CD4-positive, alpha-beta T cell treated with Interleukin-12 subunit alpha and Interleukin-12 subunit beta, for 1 hour (primary cell): ENCODE measurements around the gene BSN.

Source experiments
- DNase-seq: peaks from one replicate; pipeline ENCODE4 v3.0.0-alpha.2; 2020

Gene BSN

DNA sequence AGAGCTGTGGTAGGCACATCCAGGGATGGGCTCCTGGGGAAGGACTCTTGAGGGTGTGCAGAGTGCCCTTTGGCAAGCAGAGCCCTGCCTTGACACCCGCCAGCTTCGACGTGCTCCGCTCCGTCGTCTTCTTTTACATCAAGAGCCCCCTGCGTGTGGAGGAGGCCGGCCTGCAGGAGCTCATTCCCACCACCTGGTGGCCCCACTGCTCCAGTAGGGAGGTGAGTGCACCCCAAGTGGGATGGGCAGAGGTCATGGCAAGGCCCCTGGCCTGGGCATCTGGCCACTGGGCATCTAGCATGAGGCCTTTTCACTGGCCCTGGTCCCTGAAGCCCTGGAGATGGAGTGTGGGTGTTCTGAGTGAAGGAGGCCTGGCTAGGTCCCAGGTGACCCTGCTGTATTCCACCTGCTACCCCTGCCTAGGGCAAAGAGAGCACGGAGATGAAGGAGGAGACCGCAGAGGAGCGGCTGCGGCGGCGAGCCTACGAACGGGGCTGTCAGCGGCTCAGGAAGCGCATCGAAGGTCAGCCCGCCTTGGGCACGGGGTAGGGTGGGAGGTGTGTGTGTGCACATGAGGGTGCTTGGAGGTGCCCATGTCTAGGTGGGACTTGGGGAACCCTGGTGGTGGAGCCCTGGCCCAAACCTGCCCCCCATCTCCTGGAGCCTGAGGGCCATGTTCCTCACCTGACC is 147.3 kb downstream of the BSN start:
- DNase-seq = no peak

DNA sequence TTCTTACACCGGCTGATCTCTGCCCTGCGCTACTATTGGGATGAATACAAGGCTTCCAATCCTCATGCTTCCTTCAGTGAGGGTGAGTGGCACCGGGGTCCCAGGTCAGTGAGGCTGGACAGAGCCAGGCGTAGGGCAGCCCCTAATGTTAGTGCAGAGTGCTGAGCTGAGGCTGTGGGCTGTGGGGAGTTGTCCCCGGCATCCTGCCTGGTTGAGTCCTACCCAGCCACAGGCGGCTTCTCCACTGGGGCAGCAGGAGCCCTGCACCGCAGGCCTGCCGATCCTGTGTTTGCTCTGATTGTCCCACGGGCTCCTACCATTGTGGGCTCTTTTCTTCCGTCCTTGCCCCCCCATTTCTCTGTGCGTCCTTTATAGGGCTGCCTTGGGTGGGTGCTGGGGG is 148.4 kb downstream of the BSN start:
- DNase-seq = no peak

DNA sequence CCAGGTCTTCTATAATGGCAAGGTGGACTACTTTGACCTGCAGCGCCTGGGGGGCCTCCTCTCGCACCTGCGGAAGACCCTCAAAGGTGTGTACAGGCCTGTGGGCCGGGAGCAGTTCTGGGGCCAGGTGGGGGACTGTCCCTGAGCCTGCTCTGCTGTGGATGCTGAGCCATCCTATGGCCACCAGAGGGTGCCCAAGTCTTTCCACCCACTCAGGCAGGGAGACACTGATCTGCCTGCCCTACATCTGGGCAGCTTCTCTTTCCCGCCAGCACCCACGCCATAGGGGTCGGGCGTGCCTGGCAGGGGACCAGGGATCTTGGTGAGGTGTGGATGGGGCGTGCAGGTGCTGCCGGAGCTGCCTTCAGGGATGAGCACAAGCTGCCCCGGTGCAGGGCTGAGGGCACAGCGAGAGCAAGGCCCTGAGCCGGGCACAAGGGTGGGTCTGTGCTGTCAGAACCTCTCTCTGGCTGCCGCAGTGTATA is 149.2 kb downstream of the BSN start:
- DNase-seq = peak; percentile 77

DNA sequence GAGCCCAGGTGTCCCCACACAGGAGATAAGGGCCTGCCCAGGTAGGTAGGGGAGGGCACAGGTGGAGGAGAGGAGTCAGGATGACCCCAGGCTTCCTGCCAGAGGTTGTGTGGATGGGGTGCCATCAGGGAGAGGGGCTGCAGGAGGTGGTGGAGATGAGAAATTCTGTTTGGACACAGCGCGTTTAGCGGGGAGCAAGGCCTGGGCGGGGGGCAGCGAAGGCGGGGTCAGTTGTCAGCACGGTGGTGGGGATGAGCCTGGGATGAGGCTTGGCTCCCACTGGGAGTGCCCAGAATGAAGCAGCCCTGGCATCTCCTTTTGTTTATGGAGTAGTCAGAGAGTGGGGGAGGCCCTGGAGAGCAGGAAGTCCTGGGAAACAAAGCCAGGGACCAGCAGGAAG is 149.7 kb downstream of the BSN start:
- no peak for DNase-seq

DNA sequence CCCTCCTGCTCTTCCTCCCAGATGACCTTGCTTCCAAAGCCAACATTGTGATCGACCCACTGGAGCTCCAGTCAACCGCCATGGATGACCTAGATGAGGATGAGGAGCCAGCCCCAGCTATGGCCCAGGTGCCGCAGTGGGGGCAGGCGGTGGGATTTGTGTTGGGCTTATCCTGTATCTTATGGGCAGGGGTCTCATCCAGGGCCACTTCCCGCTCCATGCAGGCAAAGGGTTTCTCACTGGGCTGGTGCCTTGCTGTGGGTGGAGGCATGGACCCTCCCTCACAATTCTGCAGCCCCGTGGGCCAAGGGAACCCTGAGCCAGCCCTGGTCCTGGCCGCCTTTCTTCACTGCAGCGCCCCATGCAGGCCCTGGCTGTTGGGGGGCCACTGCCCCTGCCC is 150.4 kb downstream of the BSN start:
- no peak for DNase-seq

DNA sequence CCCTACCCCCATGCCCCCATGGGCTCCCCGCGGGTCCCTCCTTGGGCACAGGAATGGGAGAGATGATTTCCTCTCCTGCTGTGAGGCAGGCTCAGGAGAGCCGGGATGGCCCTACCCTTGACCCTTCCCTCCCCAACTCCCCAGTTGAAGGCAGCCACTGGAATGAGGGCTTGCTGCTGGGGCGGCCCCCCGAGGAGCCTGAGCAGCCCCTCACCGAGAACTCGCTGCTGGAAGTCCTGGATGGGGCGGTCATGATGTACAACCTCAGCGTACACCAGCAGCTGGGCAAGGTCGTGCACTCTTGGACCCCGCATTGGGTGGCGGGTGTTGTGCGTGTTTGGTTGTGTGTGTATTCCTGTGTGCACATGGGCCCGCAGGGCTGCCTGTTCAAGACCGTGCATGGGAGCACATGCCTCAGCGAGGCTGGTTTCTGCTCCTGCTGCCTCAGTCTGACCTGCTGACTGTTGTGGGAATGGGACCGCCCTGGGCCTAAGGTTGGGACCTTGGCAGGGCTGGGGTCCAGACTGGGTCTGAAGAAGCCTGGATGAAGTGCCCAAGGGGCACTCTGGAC is 151.2 kb downstream of the BSN start:
- no peak for DNase-seq

DNA sequence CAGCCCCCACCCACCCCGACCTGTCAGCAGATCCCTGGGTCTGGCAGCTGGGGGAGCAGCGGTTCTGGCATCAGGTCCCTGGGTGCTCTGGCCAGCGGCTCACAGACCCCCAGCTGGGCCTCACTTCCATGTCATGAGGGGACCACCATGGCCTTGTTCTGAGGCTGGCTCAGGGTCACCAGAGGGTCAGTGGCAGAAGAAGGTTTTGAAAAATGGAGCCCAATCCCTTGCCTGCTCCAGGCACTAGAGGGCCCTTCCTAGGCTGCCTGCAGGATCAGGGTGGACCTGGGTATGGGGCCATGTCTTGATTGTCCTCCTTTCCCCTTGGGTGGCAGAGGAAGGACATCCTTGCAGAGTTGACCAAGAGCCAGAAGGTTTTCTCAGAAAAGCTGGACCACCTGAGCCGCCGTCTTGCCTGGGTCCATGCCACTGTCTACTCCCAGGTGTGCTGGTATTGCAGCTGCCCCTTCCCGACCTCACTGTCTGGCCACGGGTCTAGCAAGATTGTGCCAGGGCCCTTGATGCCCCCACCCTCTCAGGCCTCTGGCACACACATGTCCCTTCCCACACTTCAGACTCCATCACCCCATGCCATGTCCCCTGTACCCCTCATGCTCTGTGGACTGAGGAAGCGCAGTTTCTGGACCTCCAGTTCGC is 152.3 kb downstream of the BSN start:
- DNase-seq = no peak

DNA sequence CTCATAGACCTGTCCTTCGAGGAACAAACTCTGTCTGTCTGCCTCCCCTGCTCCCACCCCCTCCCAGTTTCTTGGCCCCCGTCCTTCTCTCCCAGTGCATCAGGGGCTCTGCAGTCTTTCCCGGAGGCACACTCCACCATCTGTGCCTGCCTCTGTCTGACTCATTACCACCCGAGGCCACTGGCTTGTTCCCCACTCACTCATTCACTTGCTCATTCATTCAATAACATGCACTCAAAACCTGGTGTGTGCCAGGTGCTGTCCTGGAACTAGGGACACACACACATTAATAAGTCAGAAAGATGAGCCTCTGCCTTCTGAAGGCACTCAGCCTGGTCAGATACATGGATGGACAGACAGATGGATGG is 152.8 kb downstream of the BSN start:
- no peak for DNase-seq

DNA sequence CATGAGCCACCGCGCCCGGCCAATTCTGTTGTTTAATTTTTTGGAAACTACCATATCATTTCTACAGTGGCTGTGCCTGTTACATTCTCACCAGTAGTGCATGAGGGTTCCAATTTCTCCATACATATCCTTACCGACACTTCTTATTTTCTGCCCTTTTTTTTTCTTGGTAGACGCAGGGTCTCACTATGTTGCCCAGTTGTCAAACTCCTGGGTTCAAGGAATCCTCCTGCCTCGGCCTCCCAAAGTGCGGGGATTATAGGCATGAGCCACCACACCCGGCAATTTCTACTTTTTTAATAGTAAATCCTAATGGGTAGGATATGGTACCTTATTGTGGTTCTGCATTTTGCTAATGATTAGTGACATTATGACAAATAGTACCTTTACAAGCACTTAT is 155.6 kb downstream of the BSN start:
- no peak for DNase-seq

DNA sequence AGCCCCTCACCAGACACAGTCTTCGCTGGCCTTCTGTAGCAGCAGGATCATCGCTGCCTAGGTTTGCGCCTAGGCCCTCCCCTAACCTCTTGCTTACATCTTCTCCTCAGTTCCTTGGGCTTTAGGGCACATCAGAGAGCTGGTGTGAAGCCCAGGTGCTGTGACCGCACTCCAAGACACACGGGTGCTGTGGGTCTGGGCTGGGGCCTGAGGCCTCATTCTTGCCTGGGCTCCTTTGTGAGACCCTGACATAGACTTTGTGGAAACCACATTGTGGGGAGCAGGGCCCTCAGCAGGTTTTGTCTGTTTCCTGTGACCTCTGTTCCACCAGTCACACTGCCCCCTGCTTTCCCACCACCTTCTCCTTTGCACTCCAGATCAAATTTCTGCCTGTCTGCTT is 157.2 kb downstream of the BSN start:
- DNase-seq = no peak

DNA sequence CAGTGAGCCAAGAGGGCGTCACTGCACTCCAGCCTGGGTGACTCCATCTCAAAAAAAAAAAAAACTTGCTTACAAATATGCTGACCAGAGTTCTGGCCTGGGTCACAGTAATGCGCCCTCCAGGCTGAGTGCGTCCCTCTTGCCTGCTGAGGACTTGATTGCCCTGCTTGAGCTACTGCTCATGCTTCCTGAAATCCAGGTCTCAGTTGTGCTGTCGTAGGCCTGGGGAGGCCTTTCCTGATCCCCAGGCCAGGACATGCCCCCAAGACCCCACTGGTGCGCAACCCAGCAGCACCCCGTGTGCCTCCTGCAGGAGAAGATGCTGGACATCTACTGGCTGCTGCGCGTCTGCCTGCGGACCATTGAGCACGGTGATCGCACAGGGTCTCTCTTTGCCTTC is 157.9 kb downstream of the BSN start:
- DNase-seq = no peak

DNA sequence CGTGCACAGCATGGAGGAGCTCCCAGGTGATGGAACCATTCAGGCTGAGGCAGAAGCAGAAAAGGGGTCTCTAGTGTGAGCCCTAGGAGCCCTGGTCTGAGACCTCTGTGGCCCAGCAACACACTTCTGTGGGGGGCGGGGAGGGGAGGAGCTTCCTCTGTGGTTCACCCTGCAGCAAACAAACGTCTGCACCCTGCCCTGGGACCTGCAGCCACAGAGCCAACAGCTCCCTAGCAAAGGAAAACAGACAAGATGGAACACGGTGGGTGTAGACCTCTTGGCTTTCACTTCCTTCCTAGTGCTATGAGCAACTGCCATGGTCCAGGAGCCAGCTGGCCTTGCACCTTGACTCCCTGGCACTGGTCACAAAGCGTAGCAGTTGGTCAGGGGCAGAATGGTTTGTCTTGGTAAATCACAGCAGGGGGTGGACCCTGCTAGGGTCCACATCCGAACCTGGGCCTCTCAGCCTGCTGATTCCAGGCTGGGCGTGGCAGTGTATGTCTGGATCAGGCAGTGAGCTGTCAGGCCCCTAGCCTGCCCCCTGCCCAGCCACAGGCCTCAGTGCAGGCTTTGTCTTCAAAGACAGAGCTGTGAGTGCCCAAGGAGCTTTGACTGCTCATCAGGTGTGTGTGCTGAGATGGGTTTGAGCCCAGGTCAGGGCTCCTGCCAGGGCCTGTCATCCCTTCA is 158.5 kb downstream of the BSN start:
- no peak for DNase-seq

DNA sequence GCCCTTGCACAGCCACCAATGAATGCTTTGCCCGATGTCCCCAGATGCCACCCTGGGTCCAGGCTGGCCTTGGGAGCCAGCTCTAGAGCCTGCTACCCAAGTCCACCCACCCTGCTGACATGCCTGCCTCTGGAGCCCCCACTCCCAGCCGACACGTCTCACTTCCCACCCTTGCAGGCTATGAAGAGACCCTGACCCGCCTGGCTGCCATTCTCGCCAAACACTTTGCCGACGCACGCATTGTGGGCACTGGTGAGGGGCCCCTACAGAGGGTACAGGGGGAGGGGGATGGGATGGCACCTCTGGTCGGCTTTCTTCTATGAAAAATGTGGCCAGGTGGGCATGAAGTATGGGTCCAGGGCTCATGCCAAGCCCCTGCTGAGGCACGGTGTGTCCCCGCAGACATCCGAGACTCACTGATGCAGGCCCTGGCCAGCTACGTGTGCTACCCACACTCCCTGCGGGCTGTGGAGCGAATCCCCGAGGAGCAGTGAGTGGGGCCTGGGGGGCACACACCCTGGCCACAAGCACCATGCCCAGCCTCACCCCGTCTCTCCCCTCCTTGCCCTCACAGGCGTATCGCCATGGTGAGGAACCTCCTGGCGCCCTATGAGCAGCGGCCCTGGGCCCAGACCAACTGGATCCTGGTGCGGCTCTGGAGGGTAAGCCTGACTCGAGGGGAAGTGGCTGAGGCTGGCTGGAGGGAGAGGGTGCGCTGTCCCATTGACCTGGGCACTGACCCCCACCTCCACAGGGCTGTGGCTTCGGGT is 159.2 kb downstream of the BSN start:
- DNase-seq = no peak

DNA sequence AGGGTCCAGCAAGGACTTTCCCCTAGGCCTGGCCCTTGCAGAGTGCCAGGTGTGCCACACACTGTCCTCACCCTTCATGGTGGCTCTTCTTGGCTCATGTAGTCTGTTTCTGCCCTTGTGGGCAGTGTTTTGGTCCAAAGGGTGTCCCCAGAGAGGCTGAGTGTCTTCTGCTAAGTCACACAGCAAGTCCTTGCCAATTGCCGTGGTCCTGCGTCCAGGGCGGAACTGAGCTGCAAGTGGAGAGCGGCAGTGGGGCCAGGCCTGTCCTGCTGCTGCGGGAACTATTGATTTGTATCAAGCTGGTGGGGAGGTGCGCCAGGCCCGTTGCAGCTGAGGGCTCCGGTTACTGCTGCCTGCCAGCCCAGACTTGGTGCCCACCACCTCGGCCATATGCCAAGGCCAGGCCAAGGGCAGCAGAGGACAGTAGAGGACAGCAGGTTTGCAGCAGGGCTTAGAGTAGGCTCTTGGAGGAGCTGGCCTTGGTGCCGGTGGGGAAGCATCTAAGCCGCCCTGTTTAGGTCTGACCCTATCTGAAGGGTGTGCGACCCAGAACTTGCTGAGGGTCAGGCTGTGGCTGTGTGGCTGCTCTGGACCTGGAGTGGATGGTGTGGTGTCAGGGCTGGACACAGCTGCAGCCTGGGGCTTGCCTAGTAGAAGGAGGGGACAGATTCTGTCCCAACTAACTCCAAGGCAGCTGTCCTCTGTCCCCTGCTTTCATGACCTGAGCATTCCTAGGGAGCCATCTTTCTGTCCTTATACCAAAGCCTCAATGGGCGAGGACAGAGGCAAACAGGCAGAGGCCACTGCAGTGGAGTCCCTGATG is 160.7 kb downstream of the BSN start:
- no peak for DNase-seq

DNA sequence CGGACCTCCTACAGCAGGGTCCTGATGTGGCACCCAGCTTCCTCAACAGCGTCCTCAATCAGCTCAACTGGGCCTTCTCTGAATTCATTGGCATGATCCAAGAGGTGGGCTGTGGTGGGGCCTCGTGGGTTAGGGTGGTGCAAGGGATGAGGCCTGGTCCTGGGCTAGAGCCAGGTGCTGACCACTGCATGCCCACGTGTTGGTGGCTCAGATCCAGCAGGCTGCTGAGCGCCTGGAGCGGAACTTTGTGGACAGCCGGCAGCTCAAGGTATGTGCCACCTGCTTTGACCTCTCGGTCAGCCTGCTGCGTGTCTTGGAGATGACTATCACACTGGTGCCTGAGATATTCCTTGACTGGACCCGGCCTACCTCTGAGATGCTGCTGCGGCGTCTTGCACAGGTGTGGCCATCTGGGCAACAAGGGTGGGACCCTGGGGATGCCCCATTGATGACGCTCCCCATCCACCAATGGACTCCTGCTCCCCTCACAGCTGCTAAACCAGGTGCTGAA is 161.4 kb downstream of the BSN start:
- DNase-seq = no peak

DNA sequence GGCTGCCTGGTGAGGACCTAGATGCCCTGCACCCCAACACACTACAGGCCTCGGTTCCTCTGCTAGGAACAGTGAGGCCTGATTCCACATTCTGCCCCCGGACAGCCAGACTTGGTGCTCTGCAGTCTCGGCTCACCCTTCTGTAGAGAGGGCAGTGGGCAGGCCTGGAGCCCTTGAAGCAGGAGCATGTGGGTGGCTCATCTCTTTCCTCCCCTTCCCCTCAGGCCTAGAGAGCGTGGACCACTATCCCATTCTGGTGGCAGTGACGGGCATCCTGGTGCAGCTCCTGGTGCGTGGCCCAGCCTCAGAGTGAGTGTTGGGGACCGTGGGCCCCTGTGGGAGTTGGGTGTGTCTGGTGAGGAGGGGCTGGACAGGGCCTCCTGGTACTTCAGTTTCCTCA is 161.9 kb downstream of the BSN start:
- DNase-seq = no peak

DNA sequence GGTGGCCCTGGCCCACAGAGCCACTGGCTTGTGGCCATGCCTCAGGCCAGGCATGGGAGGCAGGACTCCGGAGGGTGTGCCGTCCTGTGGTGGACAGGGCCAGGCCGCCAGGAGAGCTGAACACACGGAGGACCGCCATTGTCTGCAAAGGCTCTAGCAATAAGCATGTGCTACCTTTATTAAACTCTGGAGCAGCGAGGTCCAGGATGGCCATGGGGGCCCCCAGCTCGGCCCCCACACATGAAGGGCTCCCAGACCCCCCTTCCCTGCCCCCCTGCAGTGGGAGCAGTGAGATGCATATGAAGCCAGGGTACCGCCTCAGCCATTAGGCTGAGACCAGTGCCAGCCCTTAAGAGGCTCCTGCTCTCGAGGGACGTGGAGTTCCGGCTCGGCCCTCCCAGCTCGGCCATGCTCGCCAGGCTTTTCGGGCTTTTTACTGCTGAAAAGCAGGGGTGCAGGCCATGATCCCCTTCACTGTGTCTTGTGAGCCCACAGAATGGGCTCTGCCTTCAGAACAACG is 162.5 kb downstream of the BSN start:
- no peak for DNase-seq

DNA sequence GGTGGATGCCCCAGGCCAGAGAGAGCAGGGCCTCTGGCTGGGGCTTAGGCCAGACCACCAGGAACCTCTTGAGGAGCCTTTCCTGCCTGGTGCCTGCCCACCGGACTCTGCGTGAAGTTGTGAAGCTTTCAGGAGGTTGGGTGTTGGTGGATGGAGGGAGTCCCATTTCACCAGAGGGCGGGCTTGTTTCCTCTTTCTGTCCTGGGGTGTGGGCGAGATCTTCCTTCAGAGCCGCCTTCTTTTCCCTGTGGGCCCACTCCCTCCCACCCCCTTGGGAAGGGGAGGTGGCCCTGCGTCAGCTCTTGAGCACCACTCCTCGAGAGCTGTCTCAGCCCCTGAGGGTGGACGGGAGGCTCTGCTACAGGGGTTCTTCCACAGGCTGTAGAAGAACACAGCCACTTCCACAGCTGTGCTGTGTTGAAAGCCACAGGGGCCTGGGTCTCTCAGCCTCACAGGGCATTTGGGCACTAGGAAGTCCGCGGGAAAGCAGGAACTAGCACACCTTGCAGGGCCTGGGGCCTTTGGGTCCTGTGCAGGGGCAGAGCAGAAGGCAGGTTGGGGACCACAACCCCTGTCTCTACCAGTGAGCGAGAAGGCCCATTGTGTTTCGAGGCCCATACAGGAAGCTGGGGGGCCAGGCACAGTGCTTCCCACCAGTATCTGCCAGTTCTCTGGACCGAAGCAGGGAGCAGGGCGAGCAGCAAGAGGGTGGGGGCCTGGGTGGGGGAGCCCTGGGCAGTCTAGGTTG is 163.1 kb downstream of the BSN start:
- no peak for DNase-seq

DNA sequence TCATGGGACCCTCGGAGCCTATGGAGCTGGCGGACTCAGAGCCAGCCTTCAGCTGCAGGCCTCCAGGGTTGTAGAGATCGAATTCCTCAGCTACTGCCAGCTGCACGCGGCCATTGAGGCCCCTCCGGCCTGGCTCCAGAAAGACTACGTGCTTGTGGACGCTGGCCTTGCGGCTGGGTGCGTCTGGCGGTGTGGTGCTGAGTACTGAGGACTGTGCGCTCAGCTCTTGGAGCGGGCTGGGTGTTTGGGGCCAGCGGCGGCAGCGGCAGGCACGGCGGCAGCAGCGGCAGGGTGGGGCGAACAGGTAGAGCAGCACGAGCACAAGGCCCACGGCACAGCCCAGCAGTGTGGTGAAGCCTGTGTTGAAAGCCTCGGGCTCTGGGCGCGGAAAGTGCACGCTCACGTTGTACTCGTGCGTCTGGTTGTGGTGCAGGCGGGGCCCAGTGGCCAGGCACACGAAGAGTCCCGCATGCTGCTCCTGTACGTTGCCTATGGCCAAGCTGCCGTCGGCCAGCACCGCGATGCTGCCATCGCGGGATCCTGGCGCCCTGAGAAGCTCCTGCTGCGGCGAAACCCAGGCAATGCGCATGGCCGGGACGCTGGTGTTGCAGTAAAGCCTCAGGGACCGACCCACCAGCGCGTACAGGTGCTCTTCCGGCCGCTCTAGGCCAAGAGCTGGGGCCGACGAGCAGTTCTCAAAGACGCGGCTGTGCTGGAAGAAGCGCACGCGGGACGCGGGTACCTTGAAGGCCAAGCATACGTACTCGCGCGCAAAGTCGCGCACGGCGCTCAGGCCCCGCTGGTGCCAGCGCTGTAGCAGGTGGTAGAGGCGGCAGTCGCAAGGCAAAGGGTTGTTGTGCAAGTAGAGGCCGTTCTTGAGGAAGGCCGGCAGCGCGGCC is 163.9 kb downstream of the BSN start:
- DNase-seq = no peak

DNA sequence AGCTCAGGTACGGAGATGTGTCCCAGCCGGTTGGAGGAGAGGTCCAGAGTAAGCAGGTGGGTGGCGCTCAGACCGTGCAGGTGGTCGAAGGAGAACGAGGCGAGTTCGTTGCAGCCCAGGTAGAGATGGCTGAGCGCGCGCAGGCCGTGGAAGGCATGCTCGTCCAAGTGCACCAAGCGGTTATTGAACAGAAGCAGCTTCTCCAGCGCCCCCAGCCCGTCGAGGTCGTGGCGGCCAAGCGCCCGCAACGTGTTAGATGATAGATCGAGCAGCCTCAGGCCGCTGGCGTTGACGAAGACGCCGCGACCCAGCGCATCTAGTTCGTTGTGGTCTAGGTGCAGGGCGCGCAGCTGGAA is 164.6 kb downstream of the BSN start:
- no peak for DNase-seq
